Neural cell (in vitro differentiated cells): ENCODE measurements around the gene AIDA. TPM values are rescaled to one million over a fixed set of nuclear protein-coding genes. Genes with fewer than 3 reads are reported as not detected.

ENCODE experiments used
- H2AFZ ChIP-seq: fragments of 200-600, 300-800 bp; sonication (generic), shearing (Covaris generic); 2 replicates; pipeline ENCODE4 v1.6.0; 2014; ENCODE audit warnings: low read depth, mild to moderate bottlenecking, antibody characterized with exemption, low read length, moderate library complexity
- H3F3A ChIP-seq: fragments of 200-600 bp; shearing (Covaris generic); 2 replicates; pipeline ENCODE4 v1.6.1; 2016; ENCODE audit warnings: mild to moderate bottlenecking, moderate library complexity, mixed read lengths, antibody characterized with exemption, low read length; ENCODE audit not compliant: insufficient read depth, poor library complexity, severe bottlenecking
- H3K27ac ChIP-seq: fragments of 200-600, 300-800 bp; sonication (generic), shearing (Covaris generic); 2 replicates; pipeline ENCODE4 v1.5.1; 2014; ENCODE audit warnings: mild to moderate bottlenecking, low read length, moderate library complexity
- H3K27me3 ChIP-seq: fragments of 300-800, 200-600 bp; sonication (generic), shearing (Covaris generic); 2 replicates; pipeline ENCODE4 v1.6.0; 2014; ENCODE audit warnings: mild to moderate bottlenecking, low read depth, low read length, moderate library complexity; ENCODE audit not compliant: insufficient read depth
- H3K36me3 ChIP-seq: fragments of 300-800, 200-600 bp; sonication (generic), shearing (Covaris generic); 2 replicates; pipeline ENCODE4 v1.5.1; 2014; ENCODE audit warnings: mild to moderate bottlenecking, antibody characterized with exemption, low read length, moderate library complexity; ENCODE audit not compliant: insufficient read depth
- H3K4me2 ChIP-seq: fragments of 300-800, 200-600 bp; sonication (generic), shearing (Covaris generic); 2 replicates; pipeline ENCODE4 v1.6.0; 2014; ENCODE audit warnings: mild to moderate bottlenecking, low read length
- H3K4me3 ChIP-seq: fragments of 300-800, 200-600 bp; sonication (generic), shearing (Covaris generic); 2 replicates; pipeline ENCODE4 v1.5.1; 2014; ENCODE audit warnings: mild to moderate bottlenecking, low read length, moderate library complexity
- H3K79me2 ChIP-seq: fragments of 200-600 bp; shearing (Covaris generic); replicated peaks from 2 replicates; pipeline ENCODE4 v1.6.0; 2014; ENCODE audit warnings: mild to moderate bottlenecking, low read length, moderate library complexity; ENCODE audit not compliant: insufficient read depth
- H3K9ac ChIP-seq: fragments of 300-800, 200-600 bp; sonication (generic), shearing (Covaris generic); 2 replicates; pipeline ENCODE4 v1.6.1; 2016; ENCODE audit warnings: mild to moderate bottlenecking, low read length, mixed read lengths
- H3K9me2 ChIP-seq: fragments of 200-600 bp; shearing (Covaris generic); 2 replicates; pipeline ENCODE4 v1.6.1; 2016; ENCODE audit warnings: mild to moderate bottlenecking, low read length, mixed read lengths; ENCODE audit not compliant: insufficient read depth
- H3K9me3 ChIP-seq: fragments of 200-600, 300-800 bp; sonication (generic), shearing (Covaris generic); 2 replicates; pipeline ENCODE4 v1.6.1; 2016; ENCODE audit warnings: mild to moderate bottlenecking, mixed run types, low read length, moderate library complexity, mixed read lengths
- H4K20me1 ChIP-seq: fragments of 200-600 bp; shearing (Covaris generic); 2 replicates; pipeline ENCODE4 v1.6.1; 2016; ENCODE audit warnings: mild to moderate bottlenecking, mixed run types; ENCODE audit not compliant: insufficient read depth
- EP300 ChIP-seq: fragments of 450-650 bp; conservative IDR thresholded peaks from 2 replicates; pipeline ENCODE4 v1.6.1; 2014; ENCODE audit warnings: antibody characterized with exemption, mild to moderate bottlenecking, moderate library complexity; ENCODE audit not compliant: poor library complexity, severe bottlenecking
- EZH2 ChIP-seq: fragments of 200-600, 300-800 bp; shearing (Covaris generic), sonication (generic); IDR thresholded peaks from 2 replicates; pipeline ENCODE4 v1.6.1; 2014; ENCODE audit warnings: antibody characterized with exemption, low read length, borderline replicate concordance, mild to moderate bottlenecking; ENCODE audit not compliant: insufficient read depth, poor library complexity, severe bottlenecking
- MXI1 ChIP-seq: fragments of 450-650 bp; conservative IDR thresholded peaks from 2 replicates; pipeline ENCODE4 v1.6.1; 2014; ENCODE audit warnings: antibody characterized with exemption, mild to moderate bottlenecking; ENCODE audit not compliant: poor library complexity, severe bottlenecking
- POLR2AphosphoS5 ChIP-seq: IDR thresholded peaks from 2 replicates; pipeline ENCODE4 v1.6.1; 2012
- RAD21 ChIP-seq: fragments of 450-650 bp; conservative IDR thresholded peaks from 2 replicates; pipeline ENCODE4 v1.6.1; 2014; ENCODE audit warnings: antibody characterized with exemption, mild to moderate bottlenecking, moderate library complexity
- SMC3 ChIP-seq: fragments of 450-650 bp; conservative IDR thresholded peaks from 2 replicates; pipeline ENCODE4 v1.6.1; 2014; ENCODE audit warnings: antibody characterized with exemption, mild to moderate bottlenecking, moderate library complexity; ENCODE audit not compliant: poor library complexity
- TAF1 ChIP-seq: IDR thresholded peaks from 2 replicates; pipeline ENCODE4 v1.6.1; 2012; ENCODE audit warnings: low read depth
- polyA plus RNA-seq: library from polyadenylated mRNA; depleted of rRNA; stranded (reverse); fragments of >200 nt; gene quantifications from 2 replicates; pipeline ENCODE4 v1.2.3, GENCODE V29; 2014
- TF ChIP-seq, protein P1 (sequence below): IDR thresholded peaks from 2 replicates; pipeline ENCODE4 v1.6.1; 2012; ENCODE audit warnings: borderline replicate concordance
- TF ChIP-seq, protein P2 (sequence below): fragments of 450-650 bp; IDR thresholded peaks from 2 replicates; pipeline ENCODE4 v1.5.1; 2014; ENCODE audit warnings: antibody characterized with exemption, mild to moderate bottlenecking, moderate library complexity; ENCODE audit not compliant: poor library complexity, severe bottlenecking

AIDA gene
- polyA plus RNA-seq, 1 donor from 2014 or later, result 13.6 TPM

DNA sequence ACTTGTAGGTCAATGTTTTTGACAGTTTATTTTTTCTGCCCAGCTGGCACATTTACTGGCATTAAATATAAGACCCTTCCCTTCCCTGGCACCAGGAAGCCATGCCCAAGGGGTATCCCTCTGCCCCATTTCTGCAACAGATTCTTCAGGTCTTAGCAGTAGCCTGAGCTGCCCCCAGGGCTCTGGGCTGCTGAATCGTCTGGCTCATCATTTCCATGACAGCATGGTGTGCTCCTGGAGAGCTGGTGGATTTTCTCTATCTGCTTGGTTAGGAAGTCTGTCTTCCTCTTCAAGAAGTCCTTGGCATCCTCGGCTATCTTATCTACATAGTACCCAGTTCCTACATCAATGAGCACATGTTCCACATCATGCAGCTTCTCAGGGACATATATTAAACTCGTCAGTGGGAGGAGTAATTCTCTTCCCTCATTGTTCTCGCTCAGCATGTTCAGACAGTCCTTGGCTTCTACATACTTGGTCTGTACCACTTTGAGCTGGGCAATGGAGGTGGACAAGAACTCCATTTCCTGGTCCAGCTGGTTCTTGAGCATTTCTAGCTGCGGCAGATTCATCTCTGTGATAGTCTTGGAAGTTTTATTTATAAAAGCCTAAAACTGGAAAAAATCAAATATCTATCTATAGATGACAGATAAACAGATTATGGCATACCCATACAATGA, 70.9 kb downstream of the AIDA start:
- Histone ChIP-seq H3K79me2 (peaks cover 13% of the 10 kb centered on the region), H4K20me1 (no peaks in the 10 kb centered on the region), H3F3A (peaks cover 8% of the 10 kb centered on the region), H3K9ac (no peak overlapping the region), H3K27me3 (no peaks in the 10 kb centered on the region), H3K9me3 (no peaks in the 10 kb centered on the region), H3K4me2 (no peak overlapping the region), H3K9me2 (no peaks in the 10 kb centered on the region), H2AFZ (no peak overlapping the region), H3K4me3 (no peak overlapping the region), H3K27ac (no peak overlapping the region), H3K36me3 (no peaks in the 10 kb centered on the region)
- no peak for TF ChIP-seq TAF1
- TF ChIP-seq, protein P1, sequence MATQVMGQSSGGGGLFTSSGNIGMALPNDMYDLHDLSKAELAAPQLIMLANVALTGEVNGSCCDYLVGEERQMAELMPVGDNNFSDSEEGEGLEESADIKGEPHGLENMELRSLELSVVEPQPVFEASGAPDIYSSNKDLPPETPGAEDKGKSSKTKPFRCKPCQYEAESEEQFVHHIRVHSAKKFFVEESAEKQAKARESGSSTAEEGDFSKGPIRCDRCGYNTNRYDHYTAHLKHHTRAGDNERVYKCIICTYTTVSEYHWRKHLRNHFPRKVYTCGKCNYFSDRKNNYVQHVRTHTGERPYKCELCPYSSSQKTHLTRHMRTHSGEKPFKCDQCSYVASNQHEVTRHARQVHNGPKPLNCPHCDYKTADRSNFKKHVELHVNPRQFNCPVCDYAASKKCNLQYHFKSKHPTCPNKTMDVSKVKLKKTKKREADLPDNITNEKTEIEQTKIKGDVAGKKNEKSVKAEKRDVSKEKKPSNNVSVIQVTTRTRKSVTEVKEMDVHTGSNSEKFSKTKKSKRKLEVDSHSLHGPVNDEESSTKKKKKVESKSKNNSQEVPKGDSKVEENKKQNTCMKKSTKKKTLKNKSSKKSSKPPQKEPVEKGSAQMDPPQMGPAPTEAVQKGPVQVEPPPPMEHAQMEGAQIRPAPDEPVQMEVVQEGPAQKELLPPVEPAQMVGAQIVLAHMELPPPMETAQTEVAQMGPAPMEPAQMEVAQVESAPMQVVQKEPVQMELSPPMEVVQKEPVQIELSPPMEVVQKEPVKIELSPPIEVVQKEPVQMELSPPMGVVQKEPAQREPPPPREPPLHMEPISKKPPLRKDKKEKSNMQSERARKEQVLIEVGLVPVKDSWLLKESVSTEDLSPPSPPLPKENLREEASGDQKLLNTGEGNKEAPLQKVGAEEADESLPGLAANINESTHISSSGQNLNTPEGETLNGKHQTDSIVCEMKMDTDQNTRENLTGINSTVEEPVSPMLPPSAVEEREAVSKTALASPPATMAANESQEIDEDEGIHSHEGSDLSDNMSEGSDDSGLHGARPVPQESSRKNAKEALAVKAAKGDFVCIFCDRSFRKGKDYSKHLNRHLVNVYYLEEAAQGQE, result no peak
- TF ChIP-seq, protein P2, sequence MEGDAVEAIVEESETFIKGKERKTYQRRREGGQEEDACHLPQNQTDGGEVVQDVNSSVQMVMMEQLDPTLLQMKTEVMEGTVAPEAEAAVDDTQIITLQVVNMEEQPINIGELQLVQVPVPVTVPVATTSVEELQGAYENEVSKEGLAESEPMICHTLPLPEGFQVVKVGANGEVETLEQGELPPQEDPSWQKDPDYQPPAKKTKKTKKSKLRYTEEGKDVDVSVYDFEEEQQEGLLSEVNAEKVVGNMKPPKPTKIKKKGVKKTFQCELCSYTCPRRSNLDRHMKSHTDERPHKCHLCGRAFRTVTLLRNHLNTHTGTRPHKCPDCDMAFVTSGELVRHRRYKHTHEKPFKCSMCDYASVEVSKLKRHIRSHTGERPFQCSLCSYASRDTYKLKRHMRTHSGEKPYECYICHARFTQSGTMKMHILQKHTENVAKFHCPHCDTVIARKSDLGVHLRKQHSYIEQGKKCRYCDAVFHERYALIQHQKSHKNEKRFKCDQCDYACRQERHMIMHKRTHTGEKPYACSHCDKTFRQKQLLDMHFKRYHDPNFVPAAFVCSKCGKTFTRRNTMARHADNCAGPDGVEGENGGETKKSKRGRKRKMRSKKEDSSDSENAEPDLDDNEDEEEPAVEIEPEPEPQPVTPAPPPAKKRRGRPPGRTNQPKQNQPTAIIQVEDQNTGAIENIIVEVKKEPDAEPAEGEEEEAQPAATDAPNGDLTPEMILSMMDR, result no peak
- TF ChIP-seq MXI1, result no peak
- no peak for TF ChIP-seq SMC3
- no peak for TF ChIP-seq EZH2
- no peak for TF ChIP-seq POLR2AphosphoS5
- TF ChIP-seq EP300, result no peak
- no peak for TF ChIP-seq RAD21

DNA sequence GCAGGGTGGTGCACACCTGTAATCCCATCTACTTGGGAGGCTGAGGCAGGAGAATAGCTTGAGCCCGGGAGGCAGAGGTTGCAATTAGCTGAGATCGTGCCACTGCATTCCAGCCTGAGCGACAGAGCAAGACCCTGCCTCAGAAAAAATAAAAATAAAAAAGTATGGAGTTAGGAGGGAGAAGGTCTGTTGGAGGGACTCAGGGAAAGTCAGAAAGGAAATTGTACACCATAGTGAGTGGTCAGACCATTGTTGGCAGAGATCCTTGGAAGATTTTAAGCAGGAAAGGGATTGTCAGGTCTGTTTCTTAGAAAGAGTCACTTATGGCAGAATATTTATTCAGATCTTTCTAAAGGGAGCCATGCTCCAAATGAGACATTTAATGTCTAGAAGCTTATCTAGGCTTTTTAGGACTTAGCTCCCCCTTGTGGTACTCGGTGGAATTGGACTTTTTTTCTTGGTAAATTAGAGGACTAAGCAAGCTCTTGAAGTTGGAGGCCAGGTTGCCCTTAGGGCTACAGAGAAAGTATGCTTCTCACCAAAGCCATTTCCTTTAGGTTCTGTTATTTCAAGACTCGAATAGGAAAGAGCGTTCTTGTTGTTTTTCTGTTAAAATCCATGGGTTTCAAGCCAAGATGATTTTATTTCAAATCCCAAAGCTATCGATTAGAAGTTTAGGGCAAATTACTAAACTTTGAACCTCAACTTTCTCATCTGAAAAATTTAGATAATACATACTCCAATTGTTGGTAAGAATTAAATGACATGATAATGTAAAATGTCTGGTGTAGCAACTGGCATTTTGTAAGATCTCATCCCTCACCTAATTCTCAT, 77.9 kb downstream of the AIDA start:
- no peak overlapping the region for H2AFZ ChIP-seq
- no peak overlapping the region for H3K4me2 ChIP-seq
- H3K36me3 ChIP-seq, result no peaks in the 10 kb centered on the region
- no peaks in the 10 kb centered on the region for H3K9me2 ChIP-seq
- no peaks in the 10 kb centered on the region for H3F3A ChIP-seq
- H4K20me1 ChIP-seq, result no peaks in the 10 kb centered on the region
- no peak for TF ChIP-seq TAF1
- no peak for TF ChIP-seq EP300
- TF ChIP-seq RAD21, result peak; percentile 80
- TF ChIP-seq POLR2AphosphoS5, result no peak
- TF ChIP-seq, protein P2, result peak; percentile 84
- TF ChIP-seq EZH2, result no peak
- TF ChIP-seq MXI1, result no peak
- TF ChIP-seq SMC3, result peak; percentile 87
- TF ChIP-seq, protein P1, result no peak
- no peaks in the 10 kb centered on the region for H3K9me3 ChIP-seq
- no peak overlapping the region for H3K27ac ChIP-seq
- H3K4me3 ChIP-seq, result no peak overlapping the region
- H3K79me2 ChIP-seq, result no peaks in the 10 kb centered on the region
- no peaks in the 10 kb centered on the region for H3K27me3 ChIP-seq
- no peak overlapping the region for H3K9ac ChIP-seq
